Spleen (tissue), 7 donors: ENCODE measurements around the gene XIRP1.

Experiments used
- CTCF ChIP-seq, 11 experiments: fragments of 200-600 bp in 7 of 11; fragments of 450-650 bp in 4 of 11; sonication (generic) in 4 of 11; IDR thresholded peaks in 8 of 11; conservative IDR thresholded peaks in 3 of 11; 1 replicate in 7 of 11; 2 replicates in 4 of 11; pipeline versions ENCODE4 v1.4.0 to v1.8.0; 2016 to 2021; ENCODE audit warnings: antibody characterized with exemption in 11 of 11, inconsistent platforms in 4 of 11, mild to moderate bottlenecking in 1 of 11
- POLR2A ChIP-seq, 3 donors: fragments of 450-650 bp; IDR thresholded peaks; one replicate each; pipeline ENCODE4 v1.5.1; 2017; ENCODE audit warnings: antibody characterized with exemption in 3 of 3, mild to moderate bottlenecking in 1 of 3
- POLR2AphosphoS5 ChIP-seq, 3 donors: sonication (generic); formaldehyde crosslinking; IDR thresholded peaks; one replicate each; pipeline ENCODE4 v1.5.1; 2017; ENCODE audit warnings: antibody characterized with exemption in 3 of 3
- donor health status: DM: no; HTN: no; CAD: no; lungs with moderate emphysema.
- donor health status: DM: no; HTN: no; CAD: no.
- donor health status: DM: no; HTN: no; CAD: no.

GRCh38 chr3:39181408-39182335 is 10.7 kb downstream of the XIRP1 start:
- no peak for TF ChIP-seq CTCF (IDR thresholded peaks at IDR 0.05 in 8 of 11, conservative IDR thresholded peaks at IDR 0.05 in 3 of 11)
- no peak for TF ChIP-seq POLR2AphosphoS5 (IDR thresholded peaks at IDR 0.05)
- TF ChIP-seq POLR2A (IDR thresholded peaks at IDR 0.05), result no peak
